Ectodermal cell (in vitro differentiated cells): ENCODE measurements around the gene POMP.

Source experiments
- H3K27ac ChIP-seq: 2 replicates; pipeline ENCODE4 v1.7.0; 2013; ENCODE audit warnings: mild to moderate bottlenecking, low read depth, low read length; ENCODE audit not compliant: insufficient read depth, poor library complexity, severe bottlenecking
- H3K27me3 ChIP-seq: 2 replicates; pipeline ENCODE4 v1.7.0; 2013; ENCODE audit warnings: mild to moderate bottlenecking, low read length; ENCODE audit not compliant: insufficient read depth, control insufficient read depth, poor library complexity, severe bottlenecking
- H3K36me3 ChIP-seq: one replicate; pipeline ENCODE4 v1.7.0; 2013; ENCODE audit warnings: low read length; ENCODE audit not compliant: control insufficient read depth, insufficient read depth
- H3K4me1 ChIP-seq: one replicate; pipeline ENCODE4 v1.7.0; 2013; ENCODE audit warnings: low read length; ENCODE audit not compliant: control insufficient read depth, insufficient read depth
- H3K4me3 ChIP-seq: 2 replicates; pipeline ENCODE4 v1.7.0; 2013; ENCODE audit warnings: low read depth, low read length, control low read depth; ENCODE audit not compliant: insufficient read depth
- H3K9me3 ChIP-seq: 2 replicates; pipeline ENCODE4 v1.7.0; 2013; ENCODE audit warnings: mild to moderate bottlenecking, low read length, moderate library complexity; ENCODE audit not compliant: control insufficient read depth
- WGBS, 2 experiments: methylation state at CpG; one replicate each; pipeline ENCODE4 v1.1.7; 2013; ENCODE audit warnings: missing lambda C conversion rate in 2 of 2; 5-methylcytosine and 5-hydroxymethylcytosine counted together

The POMP gene

GRCh38 chr13:28717170-28717569, 58.2 kb downstream of the POMP start:
- WGBS, 2 experiments: 85 to 89% methylated on average over 3 of the region's 3 CpGs
- H3K36me3 ChIP-seq: no peaks in the 10 kb centered on the region
- peaks cover 38% of the 10 kb centered on the region for H3K27me3 ChIP-seq
- no peak overlapping the region for H3K27ac ChIP-seq
- no peaks in the 10 kb centered on the region for H3K9me3 ChIP-seq
- no peak overlapping the region for H3K4me3 ChIP-seq
- no peaks in the 10 kb centered on the region for H3K4me1 ChIP-seq

- Histone ChIP-seq H3K27ac (no peak overlapping the region), H3K36me3 (no peaks in the 10 kb centered on the region), H3K4me1 (no peaks in the 10 kb centered on the region), H3K9me3 (no peaks in the 10 kb centered on the region), H3K4me3 (peak overlapping the region; percentile 53), H3K27me3 (peaks cover 38% of the 10 kb centered on the region)
- 23 to 26% methylated on average over 10 of the region's 10 CpGs for WGBS, 2 experiments
These were observed 59.2 kb downstream of the POMP start for GRCh38 chr13:28718196-28718542.

GRCh38 chr13:28718543-28719226, 59.8 kb downstream of the POMP start, which contains the start of gene SLC46A3:
Gene SLC46A3, minus strand, starts transcription at chr13:28718970. Its CDS starts 972 bp downstream, at chr13:28717998.
- Histone ChIP-seq H3K27me3 (peaks cover 38% of the 10 kb centered on the region), H3K36me3 (no peaks in the 10 kb centered on the region), H3K4me1 (no peaks in the 10 kb centered on the region), H3K27ac (no peak within 1 kb of the TSS), H3K4me3 (peak within 1 kb of the TSS; percentile 53), H3K9me3 (no peaks in the 10 kb centered on the region)
- WGBS, 2 experiments: 0% methylated on average over 78 of the region's 78 CpGs

GRCh38 chr13:28719227-28720055, 60.5 kb downstream of the POMP start:
- H3K27ac ChIP-seq: no peak overlapping the region
- no peaks in the 10 kb centered on the region for H3K9me3 ChIP-seq
- H3K4me1 ChIP-seq: no peaks in the 10 kb centered on the region
- H3K4me3 ChIP-seq: peak overlapping the region; percentile 53
- 35 to 41% methylated on average over 14 to 15 of the region's 15 CpGs for WGBS, 2 experiments
- peaks cover 38% of the 10 kb centered on the region for H3K27me3 ChIP-seq
- no peaks in the 10 kb centered on the region for H3K36me3 ChIP-seq

GRCh38 chr13:28723806-28724205, 64.9 kb downstream of the POMP start:
- peaks cover 9% of the 10 kb centered on the region for H3K27me3 ChIP-seq
- no peak overlapping the region for H3K4me3 ChIP-seq
- no peaks in the 10 kb centered on the region for H3K36me3 ChIP-seq
- H3K27ac ChIP-seq: no peak overlapping the region
- no peaks in the 10 kb centered on the region for H3K9me3 ChIP-seq
- no peaks in the 10 kb centered on the region for H3K4me1 ChIP-seq
- WGBS, 2 experiments: 96% methylated on average over 22 of the region's 22 CpGs

- Histone ChIP-seq H3K4me3 (no peak overlapping the region), H3K36me3 (no peaks in the 10 kb centered on the region), H3K27me3 (no peaks in the 10 kb centered on the region), H3K4me1 (no peaks in the 10 kb centered on the region), H3K9me3 (no peaks in the 10 kb centered on the region), H3K27ac (no peak overlapping the region)
- WGBS, 2 experiments: 90 to 95% methylated on average over 3 of the region's 3 CpGs
These were observed 66.2 kb downstream of the POMP start for GRCh38 chr13:28725046-28725610.
